ENCODE results near the gene CXCR6. TPM values are rescaled to one million over a fixed set of nuclear protein-coding genes. Genes with fewer than 3 reads are reported as not detected.

CXCR6 gene
- total and polyA plus RNA-seq, 2 of the 13 experiments (the other 11 are each of a cell fraction or from before 2014, with no cell fraction given), result not detected

DNA sequence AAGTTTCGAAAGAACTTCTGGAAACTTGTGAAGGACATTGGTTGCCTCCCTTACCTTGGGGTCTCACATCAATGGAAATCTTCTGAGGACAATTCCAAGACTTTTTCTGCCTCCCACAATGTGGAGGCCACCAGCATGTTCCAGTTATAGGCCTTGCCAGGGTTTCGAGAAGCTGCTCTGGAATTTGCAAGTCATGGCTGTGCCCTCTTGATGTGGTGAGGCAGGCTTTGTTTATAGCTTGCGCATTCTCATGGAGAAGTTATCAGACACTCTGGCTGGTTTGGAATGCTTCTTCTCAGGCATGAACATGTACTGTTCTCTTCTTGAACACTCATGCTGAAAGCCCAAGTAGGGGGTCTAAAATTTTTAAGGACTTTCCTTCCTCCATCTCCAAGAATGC is 4.1 kb downstream of the CXCR6 start:
- no TSS peak for BruUV-seq (replicated peaks)
- Histone ChIP-seq H3K79me2 (ENCODE audit: insufficient read depth, low read length) (no peaks in the 10 kb centered on the region), H3K9ac (ENCODE audit: insufficient read depth, low read depth, low read length) (no peak overlapping the region), H3K27me3 (ENCODE audit: control insufficient read depth in 1 of 2, insufficient read depth in 2 of 2, low read length in 2 of 2) (no peaks in the 10 kb centered on the region), H3K36me3 (replicated peaks in 1 of 2; ENCODE audit: control insufficient read depth in 1 of 2, insufficient read depth in 2 of 2, low read length in 2 of 2) (peaks cover 33 to 74% of the 10 kb centered on the region in 2 experiments), H4K20me1 (ENCODE audit: insufficient read depth, low read length) (no peaks in the 10 kb centered on the region), H3K4me1 (ENCODE audit: insufficient read depth, low read length) (no peaks in the 10 kb centered on the region), H2AFZ (ENCODE audit: low read length) (no peak overlapping the region), H3K4me2 (ENCODE audit: low read depth, low read length) (no peak overlapping the region), H3K27ac (ENCODE audit: extremely low read length, insufficient read depth, low read length) (no peak overlapping the region), H3K4me3 (replicated peaks in 1 of 3; ENCODE audit: insufficient read depth in 1 of 3, low read depth in 2 of 3, low read length in 3 of 3) (no peak overlapping the region), H3K9me3 (ENCODE audit: low read length) (no peaks in the 10 kb centered on the region)
- ChIA-PET POLR2A (no interaction called here), CTCF (ENCODE audit: low intra/inter-chr PET ratio, low total read pairs) (no interaction called here)
- intact Hi-C loops (cut with micrococcal nuclease; ENCODE audit: unreplicated experiment) (no loop called here), in situ Hi-C loops (cut with HindIII; ENCODE audit: extremely low pct_ligation_motif_present, low pct_unique_long_range_greater_than_20kb) (no loop called here)
- 100% methylated on average over 3 of the region's 3 CpGs for whole genome bisulfite sequencing (ENCODE audit: low lambda C conversion rate)
- peak; percentile 41; the same call in 1 of the 2 replicates for TF ChIP-seq NFE2L2 (IDR thresholded peaks at IDR 0.05; ENCODE audit: low read length)
- no peak for TF ChIP-seq PRPF4 (IDR thresholded peaks at IDR 0.05; ENCODE audit: low read depth, low read length, poor library complexity, severe bottlenecking)
- no peak for TF ChIP-seq PTBP1 (IDR thresholded peaks at IDR 0.05; ENCODE audit: low read depth, low read length, poor library complexity, severe bottlenecking)
- no peak for TF ChIP-seq DPF2 (CRISPR knock-in tag; IDR thresholded peaks at IDR 0.05; ENCODE audit: borderline replicate concordance, low read depth)
- no peak for TF ChIP-seq ZNF879 (CRISPR knock-in tag; IDR thresholded peaks at IDR 0.05)
- FAIRE-seq (no peak), ATAC-seq (no peak), DNase-seq (ENCODE audit: low spot score) (no peak)

DNA sequence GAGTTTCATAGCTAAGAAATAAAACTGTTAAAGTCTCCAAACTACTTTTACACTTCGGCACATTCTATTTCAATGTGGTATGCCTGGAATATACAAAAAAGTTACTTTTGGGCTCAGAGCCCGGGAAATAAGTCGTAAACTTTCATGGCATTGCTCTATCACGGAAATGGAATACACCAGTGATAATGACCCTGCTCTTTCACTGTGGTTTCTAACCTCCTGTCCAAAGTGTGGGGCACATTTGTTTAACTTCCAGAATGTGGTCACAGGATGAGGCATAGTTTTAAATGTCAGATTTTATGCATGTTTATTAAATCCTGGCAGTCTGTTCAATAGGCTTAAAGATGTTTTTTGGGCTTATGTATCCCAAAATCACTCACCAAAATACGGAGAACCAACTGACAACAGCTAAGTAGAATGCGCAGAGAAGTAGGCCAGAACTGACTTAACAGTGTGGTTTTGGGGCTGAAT is 5.1 kb downstream of the CXCR6 start:
- Histone ChIP-seq H3K79me2 (ENCODE audit: insufficient read depth, low read length) (no peaks in the 10 kb centered on the region), H3K4me3 (replicated peaks in 1 of 3; ENCODE audit: insufficient read depth in 1 of 3, low read depth in 2 of 3, low read length in 3 of 3) (no peak overlapping the region), H2AFZ (ENCODE audit: low read length) (no peak overlapping the region), H3K27ac (ENCODE audit: extremely low read length, insufficient read depth, low read length) (no peak overlapping the region), H4K20me1 (ENCODE audit: insufficient read depth, low read length) (no peaks in the 10 kb centered on the region), H3K9me3 (ENCODE audit: low read length) (no peaks in the 10 kb centered on the region), H3K4me2 (ENCODE audit: low read depth, low read length) (no peak overlapping the region), H3K36me3 (replicated peaks in 1 of 2; ENCODE audit: control insufficient read depth in 1 of 2, insufficient read depth in 2 of 2, low read length in 2 of 2) (peaks cover 37 to 84% of the 10 kb centered on the region in 2 experiments), H3K27me3 (ENCODE audit: control insufficient read depth in 1 of 2, insufficient read depth in 2 of 2, low read length in 2 of 2) (no peaks in the 10 kb centered on the region), H3K9ac (ENCODE audit: insufficient read depth, low read depth, low read length) (no peak overlapping the region), H3K4me1 (ENCODE audit: insufficient read depth, low read length) (no peaks in the 10 kb centered on the region)
- DNase-seq (ENCODE audit: low spot score) (no peak), FAIRE-seq (no peak), ATAC-seq (no peak)
- in situ Hi-C loops (cut with HindIII; ENCODE audit: extremely low pct_ligation_motif_present, low pct_unique_long_range_greater_than_20kb), result no loop called here
- CTCF ChIA-PET (ENCODE audit: low intra/inter-chr PET ratio, low total read pairs), result no interaction called here
- intact Hi-C loops (cut with micrococcal nuclease; ENCODE audit: unreplicated experiment), result no loop called here
- POLR2A ChIA-PET, result no interaction called here
- no TSS peak for BruUV-seq (replicated peaks)
- 98% methylated on average over 6 of the region's 6 CpGs for WGBS (ENCODE audit: low lambda C conversion rate)
- TF ChIP-seq SATB2 (CRISPR knock-in tag; IDR thresholded peaks at IDR 0.05) (no peak), JUNB (CRISPR knock-in tag; IDR thresholded peaks at IDR 0.05; ENCODE audit: borderline replicate concordance) (no peak), CENPX (CRISPR knock-in tag; IDR thresholded peaks at IDR 0.05) (no peak), TOPORS (CRISPR knock-in tag; IDR thresholded peaks at IDR 0.05) (no peak), ZNF136 (CRISPR knock-in tag; IDR thresholded peaks at IDR 0.05; ENCODE audit: low read depth) (no peak), CBX5 (CRISPR knock-in tag; IDR thresholded peaks at IDR 0.05; ENCODE audit: borderline replicate concordance) (no peak)
- TF ChIP-seq, protein P1, sequence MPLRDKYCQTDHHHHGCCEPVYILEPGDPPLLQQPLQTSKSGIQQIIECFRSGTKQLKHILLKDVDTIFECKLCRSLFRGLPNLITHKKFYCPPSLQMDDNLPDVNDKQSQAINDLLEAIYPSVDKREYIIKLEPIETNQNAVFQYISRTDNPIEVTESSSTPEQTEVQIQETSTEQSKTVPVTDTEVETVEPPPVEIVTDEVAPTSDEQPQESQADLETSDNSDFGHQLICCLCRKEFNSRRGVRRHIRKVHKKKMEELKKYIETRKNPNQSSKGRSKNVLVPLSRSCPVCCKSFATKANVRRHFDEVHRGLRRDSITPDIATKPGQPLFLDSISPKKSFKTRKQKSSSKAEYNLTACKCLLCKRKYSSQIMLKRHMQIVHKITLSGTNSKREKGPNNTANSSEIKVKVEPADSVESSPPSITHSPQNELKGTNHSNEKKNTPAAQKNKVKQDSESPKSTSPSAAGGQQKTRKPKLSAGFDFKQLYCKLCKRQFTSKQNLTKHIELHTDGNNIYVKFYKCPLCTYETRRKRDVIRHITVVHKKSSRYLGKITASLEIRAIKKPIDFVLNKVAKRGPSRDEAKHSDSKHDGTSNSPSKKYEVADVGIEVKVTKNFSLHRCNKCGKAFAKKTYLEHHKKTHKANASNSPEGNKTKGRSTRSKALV (CRISPR knock-in tag; IDR thresholded peaks at IDR 0.05), result no peak
- TF ChIP-seq, protein P2, sequence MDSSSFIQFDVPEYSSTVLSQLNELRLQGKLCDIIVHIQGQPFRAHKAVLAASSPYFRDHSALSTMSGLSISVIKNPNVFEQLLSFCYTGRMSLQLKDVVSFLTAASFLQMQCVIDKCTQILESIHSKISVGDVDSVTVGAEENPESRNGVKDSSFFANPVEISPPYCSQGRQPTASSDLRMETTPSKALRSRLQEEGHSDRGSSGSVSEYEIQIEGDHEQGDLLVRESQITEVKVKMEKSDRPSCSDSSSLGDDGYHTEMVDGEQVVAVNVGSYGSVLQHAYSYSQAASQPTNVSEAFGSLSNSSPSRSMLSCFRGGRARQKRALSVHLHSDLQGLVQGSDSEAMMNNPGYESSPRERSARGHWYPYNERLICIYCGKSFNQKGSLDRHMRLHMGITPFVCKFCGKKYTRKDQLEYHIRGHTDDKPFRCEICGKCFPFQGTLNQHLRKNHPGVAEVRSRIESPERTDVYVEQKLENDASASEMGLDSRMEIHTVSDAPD (CRISPR knock-in tag; IDR thresholded peaks at IDR 0.05), result no peak
- TF ChIP-seq, protein P3, sequence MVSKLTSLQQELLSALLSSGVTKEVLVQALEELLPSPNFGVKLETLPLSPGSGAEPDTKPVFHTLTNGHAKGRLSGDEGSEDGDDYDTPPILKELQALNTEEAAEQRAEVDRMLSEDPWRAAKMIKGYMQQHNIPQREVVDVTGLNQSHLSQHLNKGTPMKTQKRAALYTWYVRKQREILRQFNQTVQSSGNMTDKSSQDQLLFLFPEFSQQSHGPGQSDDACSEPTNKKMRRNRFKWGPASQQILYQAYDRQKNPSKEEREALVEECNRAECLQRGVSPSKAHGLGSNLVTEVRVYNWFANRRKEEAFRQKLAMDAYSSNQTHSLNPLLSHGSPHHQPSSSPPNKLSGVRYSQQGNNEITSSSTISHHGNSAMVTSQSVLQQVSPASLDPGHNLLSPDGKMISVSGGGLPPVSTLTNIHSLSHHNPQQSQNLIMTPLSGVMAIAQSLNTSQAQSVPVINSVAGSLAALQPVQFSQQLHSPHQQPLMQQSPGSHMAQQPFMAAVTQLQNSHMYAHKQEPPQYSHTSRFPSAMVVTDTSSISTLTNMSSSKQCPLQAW (CRISPR knock-in tag; IDR thresholded peaks at IDR 0.05), result no peak
